Activated CD4-positive, alpha-beta T cell treated with anti-CD3 and anti-CD28 coated beads, Interleukin-10, Interleukin-2, amounts not matched to agents 100 ng/mL and 50 ng/mL, durations not matched to agents 16 hours and 8 hours (primary cell): ENCODE data around the gene ZNF57.
"Not testable (repeated sequence)": the region's sequence is repeated elsewhere in the genome, so short reads cannot be mapped to it uniquely, and the experiment has no call there.

Source experiments
- DNase-seq: peaks from one replicate; pipeline ENCODE4 v3.0.0-alpha.2; 2020

ZNF57 gene

GRCh38 chr19:2900296-2901252 is at the start of gene ZNF57:
Gene ZNF57, plus strand, starts transcription at chr19:2900928. Its CDS starts 118 bp downstream, at chr19:2901046.
- peak; percentile 98 for DNase-seq

- DNase-seq = no peak
Measured at GRCh38 chr19:2852598-2852997, 48.1 kb upstream of the ZNF57 start.

GRCh38 chr19:2853015-2853606 is 47.6 kb upstream of the ZNF57 start:
- no peak for DNase-seq

- DNase-seq = no peak
Measured at GRCh38 chr19:2854849-2855248, 45.9 kb upstream of the ZNF57 start.

GRCh38 chr19:2856457-2857050 is 44.2 kb upstream of the ZNF57 start:
- no peak for DNase-seq

- DNase-seq = no peak
Measured at GRCh38 chr19:2858864-2859263, 41.9 kb upstream of the ZNF57 start.

- no peak for DNase-seq
Measured at GRCh38 chr19:2863816-2864215, 36.9 kb upstream of the ZNF57 start.

GRCh38 chr19:2865334-2866100 is 35.2 kb upstream of the ZNF57 start:
- DNase-seq = no peak

GRCh38 chr19:2866495-2867024 is 34.2 kb upstream of the ZNF57 start:
- no peak for DNase-seq

GRCh38 chr19:2867025-2867991 is 33.4 kb upstream of the ZNF57 start, which contains the start of gene ZNF556:
Gene ZNF556, plus strand, starts transcription at chr19:2867335. Its CDS starts 87 bp downstream, at chr19:2867422.
- no peak for DNase-seq

- DNase-seq = no peak
Measured at GRCh38 chr19:2869618-2870017, 31.1 kb upstream of the ZNF57 start.

GRCh38 chr19:2872175-2872574 is 28.6 kb upstream of the ZNF57 start:
- DNase-seq = peak; percentile 4

- no peak for DNase-seq
Measured at GRCh38 chr19:2877398-2878331, 23.1 kb upstream of the ZNF57 start.

- no peak for DNase-seq
Measured at GRCh38 chr19:2883686-2884439, 16.9 kb upstream of the ZNF57 start.

GRCh38 chr19:2885736-2886135 is 15.0 kb upstream of the ZNF57 start:
- DNase-seq = no peak

GRCh38 chr19:2887391-2887914 is 13.3 kb upstream of the ZNF57 start:
- peak; percentile 37 for DNase-seq

GRCh38 chr19:2888731-2889224 is 11.9 kb upstream of the ZNF57 start:
- peak; percentile 21 for DNase-seq

- not testable (repeated sequence) for DNase-seq
Measured at GRCh38 chr19:2890531-2890930, 10.2 kb upstream of the ZNF57 start.

- DNase-seq = no peak
Measured at GRCh38 chr19:2896694-2897093, 4.0 kb upstream of the ZNF57 start.
